Nephron (organoid): ENCODE measurements around the gene DUXA.

Experiments used
- H3K27ac Mint-ChIP-seq, 3 experiments: 2 replicates each; pipeline ENCODE4 v1.8.0; 2020; ENCODE audit warnings: mixed read lengths in 3 of 3, mild to moderate bottlenecking in 2 of 3, moderate library complexity in 1 of 3
- H3K27me3 Mint-ChIP-seq: 2 replicates; pipeline ENCODE4 v1.8.0; 2021; ENCODE audit warnings: low read depth, mild to moderate bottlenecking, moderate library complexity, mixed read lengths
- H3K36me3 Mint-ChIP-seq: 2 replicates; pipeline ENCODE4 v1.8.0; 2020; ENCODE audit warnings: low read depth, mixed read lengths
- H3K4me1 Mint-ChIP-seq: 2 replicates; pipeline ENCODE4 v1.8.0; 2020; ENCODE audit warnings: mixed read lengths
- H3K4me3 Mint-ChIP-seq, 3 experiments: 2 replicates each; pipeline ENCODE4 v1.8.0; 2020; ENCODE audit warnings: mild to moderate bottlenecking in 3 of 3, mixed read lengths in 3 of 3, moderate library complexity in 2 of 3
- H3K9me3 Mint-ChIP-seq: 2 replicates; pipeline ENCODE4 v1.8.0; 2020; ENCODE audit warnings: mixed read lengths
- TF ChIP-seq, protein P1 (sequence below), 3 experiments: fragments of 200-600 bp; sonication (generic); IDR thresholded peaks; one replicate each; pipeline ENCODE4 v1.5.0; 2021; ENCODE audit warnings: antibody characterized with exemption in 3 of 3; ENCODE audit not compliant: unreplicated experiment in 3 of 3

DUXA gene

DNA sequence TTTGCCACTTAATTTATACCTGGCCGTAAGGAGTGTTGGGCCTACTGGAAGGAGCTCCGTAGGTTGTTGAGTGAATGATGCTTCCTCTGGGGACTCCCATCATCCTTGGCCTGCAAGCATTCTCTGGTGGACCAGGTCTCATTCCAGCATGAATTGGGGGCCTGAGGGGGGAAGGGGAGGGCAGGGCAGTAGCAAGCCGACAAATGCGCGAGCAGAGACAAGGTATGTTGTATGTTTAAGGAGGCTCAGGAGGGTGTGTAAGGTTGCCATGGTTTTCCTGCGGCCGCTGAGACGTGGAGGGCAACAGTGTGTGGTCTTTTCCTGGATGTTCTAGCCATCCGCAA is 24.8 kb upstream of the DUXA start:
- Mint-ChIP-seq H3K4me3 (peak overlapping the region; percentile 98 to 99 (median 99)), H3K27ac (peak overlapping the region; percentile 97 to 98 (median 98)), H3K36me3 (peaks cover 72% of the 10 kb centered on the region), H3K27me3 (no peaks in the 10 kb centered on the region), H3K9me3 (peaks cover 39% of the 10 kb centered on the region), H3K4me1 (peaks cover 21% of the 10 kb centered on the region)
- TF ChIP-seq, protein P1, sequence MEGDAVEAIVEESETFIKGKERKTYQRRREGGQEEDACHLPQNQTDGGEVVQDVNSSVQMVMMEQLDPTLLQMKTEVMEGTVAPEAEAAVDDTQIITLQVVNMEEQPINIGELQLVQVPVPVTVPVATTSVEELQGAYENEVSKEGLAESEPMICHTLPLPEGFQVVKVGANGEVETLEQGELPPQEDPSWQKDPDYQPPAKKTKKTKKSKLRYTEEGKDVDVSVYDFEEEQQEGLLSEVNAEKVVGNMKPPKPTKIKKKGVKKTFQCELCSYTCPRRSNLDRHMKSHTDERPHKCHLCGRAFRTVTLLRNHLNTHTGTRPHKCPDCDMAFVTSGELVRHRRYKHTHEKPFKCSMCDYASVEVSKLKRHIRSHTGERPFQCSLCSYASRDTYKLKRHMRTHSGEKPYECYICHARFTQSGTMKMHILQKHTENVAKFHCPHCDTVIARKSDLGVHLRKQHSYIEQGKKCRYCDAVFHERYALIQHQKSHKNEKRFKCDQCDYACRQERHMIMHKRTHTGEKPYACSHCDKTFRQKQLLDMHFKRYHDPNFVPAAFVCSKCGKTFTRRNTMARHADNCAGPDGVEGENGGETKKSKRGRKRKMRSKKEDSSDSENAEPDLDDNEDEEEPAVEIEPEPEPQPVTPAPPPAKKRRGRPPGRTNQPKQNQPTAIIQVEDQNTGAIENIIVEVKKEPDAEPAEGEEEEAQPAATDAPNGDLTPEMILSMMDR (IDR thresholded peaks at IDR 0.05; ENCODE audit: unreplicated experiment in 3 of 3): no peak

DNA sequence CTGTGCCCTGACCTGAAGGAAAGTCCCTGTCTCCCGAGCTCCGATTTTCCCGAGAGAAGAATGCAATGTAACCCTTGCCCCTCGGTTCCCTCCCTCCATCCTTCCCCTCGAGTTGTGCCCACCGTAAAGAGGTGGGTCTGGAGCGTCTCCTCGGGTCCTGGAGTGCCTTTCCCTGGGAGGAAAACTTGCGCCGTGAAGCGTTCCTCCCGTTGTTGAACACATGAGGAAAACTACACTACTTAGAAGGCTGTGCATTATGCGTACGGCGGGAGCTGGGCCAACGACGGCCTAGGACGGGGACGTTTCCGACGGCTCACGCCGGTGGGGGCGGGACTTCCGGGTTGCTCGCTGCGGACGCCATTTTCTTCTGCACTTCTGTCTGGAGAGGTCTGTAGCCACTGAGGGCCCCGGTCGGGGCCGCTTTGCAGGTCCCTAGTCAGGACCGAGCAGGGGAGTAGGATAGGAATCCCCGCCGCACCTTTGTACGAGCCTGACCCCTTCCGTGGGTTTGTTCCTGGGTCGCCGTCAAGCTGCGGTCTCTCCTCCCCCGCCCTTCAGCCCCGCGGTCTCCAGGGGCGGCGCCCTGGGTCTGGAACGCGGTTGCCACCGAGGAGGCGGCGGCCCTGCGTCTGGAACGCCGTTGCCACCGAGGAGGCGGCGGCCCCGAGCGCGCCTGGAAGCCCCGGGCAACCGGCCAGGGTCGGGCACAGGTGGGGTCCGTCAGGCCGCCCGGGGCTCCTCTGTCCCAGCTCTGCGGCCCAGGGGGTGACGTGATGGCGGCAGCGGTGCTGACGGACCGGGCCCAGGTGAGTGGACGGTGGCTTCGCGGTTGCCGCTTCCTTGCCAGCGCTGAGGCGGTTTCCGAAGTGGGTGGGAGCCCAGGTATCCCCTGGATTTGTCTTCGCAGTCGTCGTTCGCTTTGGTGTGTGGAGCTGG is 24.1 kb upstream of the DUXA start, which contains the start of gene ZNF264:
Gene ZNF264 (plus strand): TSS at position 360 of the 936 bp plus-strand sequence. CDS start 414 bp downstream, at position 774.
- Mint-ChIP-seq H3K9me3 (peaks cover 39% of the 10 kb centered on the region), H3K4me3 (peak within 1 kb of the TSS; percentile 98 to 99 (median 99)), H3K27ac (peak within 1 kb of the TSS; percentile 97 to 99 (median 98)), H3K4me1 (peaks cover 21% of the 10 kb centered on the region), H3K27me3 (no peaks in the 10 kb centered on the region), H3K36me3 (peaks cover 66% of the 10 kb centered on the region)
- TF ChIP-seq, protein P1 (IDR thresholded peaks at IDR 0.05; ENCODE audit: unreplicated experiment in 3 of 3): no peak

DNA sequence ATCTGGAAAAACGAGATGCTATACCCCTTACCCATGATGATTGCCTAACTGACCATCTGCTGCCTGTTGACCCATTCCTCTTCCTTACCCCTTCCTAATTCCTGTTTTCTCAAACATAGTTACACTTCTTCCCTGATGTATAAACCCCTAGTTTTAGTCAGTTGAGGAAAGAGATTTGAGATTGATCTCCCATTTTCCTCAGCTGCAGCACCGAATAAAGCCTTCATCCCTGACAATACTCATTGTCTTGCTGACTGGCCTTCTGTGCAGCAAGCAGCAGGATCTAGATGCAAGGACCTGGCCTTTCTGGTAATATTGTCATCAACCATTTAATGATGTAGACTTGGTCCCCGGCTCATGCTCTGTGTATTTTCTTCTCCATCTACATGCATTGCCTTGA is 23.0 kb upstream of the DUXA start:
- Mint-ChIP-seq H3K27me3 (no peaks in the 10 kb centered on the region), H3K4me1 (peaks cover 21% of the 10 kb centered on the region), H3K36me3 (peaks cover 55% of the 10 kb centered on the region), H3K27ac (peak overlapping the region in 2 of 3 experiments; percentile 98 to 99), H3K9me3 (peaks cover 42% of the 10 kb centered on the region), H3K4me3 (peak overlapping the region; percentile 92 to 98 (median 98))
- TF ChIP-seq, protein P1 (IDR thresholded peaks at IDR 0.05; ENCODE audit: unreplicated experiment in 3 of 3): no peak

DNA sequence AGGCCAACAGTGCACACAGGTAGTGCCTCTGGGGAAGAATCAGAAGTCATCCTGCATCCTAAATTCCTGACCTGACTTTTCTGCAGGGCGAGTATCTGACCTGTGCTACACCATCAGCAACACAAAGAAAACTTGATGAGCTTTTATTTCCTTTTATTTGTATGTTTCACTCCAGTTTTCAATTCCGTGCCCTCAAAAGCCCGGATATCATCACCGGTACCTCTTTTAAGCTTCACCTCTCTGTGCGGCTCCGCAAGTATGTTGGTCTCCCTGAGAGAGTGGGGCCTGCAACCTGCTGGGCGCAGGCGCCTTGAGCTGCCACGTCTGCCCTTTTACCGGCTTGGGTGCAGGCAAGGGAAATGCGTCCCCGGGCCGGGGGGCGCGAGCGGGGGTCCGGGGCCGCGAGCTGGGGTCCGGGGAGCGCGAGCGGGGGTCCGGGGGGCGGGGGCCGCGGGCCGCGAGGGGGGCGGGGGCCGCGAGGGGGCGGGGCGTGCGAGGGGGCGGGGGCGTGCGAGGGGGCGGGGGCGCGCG is 4.3 kb upstream of the DUXA start:
- peaks cover 5% of the 10 kb centered on the region for H3K4me1 Mint-ChIP-seq
- peaks cover 4% of the 10 kb centered on the region for H3K36me3 Mint-ChIP-seq
- TF ChIP-seq, protein P1 (IDR thresholded peaks at IDR 0.05; ENCODE audit: unreplicated experiment in 3 of 3): no peak
- peak overlapping the region; percentile 69 to 86 (median 81) for H3K4me3 Mint-ChIP-seq
- H3K9me3 Mint-ChIP-seq: peaks cover 36% of the 10 kb centered on the region
- peaks cover 16% of the 10 kb centered on the region for H3K27me3 Mint-ChIP-seq
- H3K27ac Mint-ChIP-seq: peak overlapping the region; percentile 4 to 59 (median 56)

DNA sequence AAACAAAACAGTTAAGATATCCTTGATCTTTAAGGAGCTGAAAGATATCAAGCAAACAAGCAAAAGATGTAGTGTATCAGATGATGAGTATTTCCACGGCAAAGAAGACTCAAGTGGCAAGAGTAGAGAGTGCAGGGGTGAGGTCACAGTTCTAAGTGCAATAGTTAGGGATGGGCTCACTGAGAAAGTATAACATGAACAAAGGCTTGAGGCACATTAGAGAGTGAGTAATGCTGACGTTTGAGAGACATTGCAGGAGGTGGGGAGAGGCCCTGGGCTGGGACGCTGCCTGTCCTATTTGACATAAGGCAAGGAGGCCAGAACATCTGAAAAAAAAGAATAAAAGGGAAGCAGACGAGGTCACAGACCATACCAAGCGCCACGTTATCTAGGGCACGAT is 1.4 kb downstream of the DUXA start:
- Mint-ChIP-seq H3K4me3 (no peak overlapping the region), H3K36me3 (peaks cover 4% of the 10 kb centered on the region), H3K27ac (no peak overlapping the region), H3K27me3 (no peaks in the 10 kb centered on the region), H3K9me3 (peaks cover 21% of the 10 kb centered on the region), H3K4me1 (no peaks in the 10 kb centered on the region)
- TF ChIP-seq, protein P1 (IDR thresholded peaks at IDR 0.05; ENCODE audit: unreplicated experiment in 3 of 3): no peak
